ENCODE results near the gene PHACTR1.

Gene PHACTR1

GRCh38 chr6:12800120-12800519 is 83.6 kb downstream of the PHACTR1 start:
- no peak for DNase-seq (ENCODE audit: extremely low read depth in 1 of 2, low read depth in 1 of 2)

GRCh38 chr6:12801141-12801540 is 84.6 kb downstream of the PHACTR1 start:
- no peak for DNase-seq (ENCODE audit: extremely low read depth in 1 of 2, low read depth in 1 of 2)

GRCh38 chr6:12802440-12802839 is 85.9 kb downstream of the PHACTR1 start:
- no peak for DNase-seq (ENCODE audit: extremely low read depth in 1 of 2, low read depth in 1 of 2)

GRCh38 chr6:12803486-12803885 is 86.9 kb downstream of the PHACTR1 start:
- no peak for DNase-seq (ENCODE audit: extremely low read depth in 1 of 2, low read depth in 1 of 2)

- no peak for DNase-seq (ENCODE audit: extremely low read depth in 1 of 2, low read depth in 1 of 2)
These were observed 88.5 kb downstream of the PHACTR1 start for GRCh38 chr6:12804952-12805645.

- no peak for DNase-seq (ENCODE audit: extremely low read depth in 1 of 2, low read depth in 1 of 2)
These were observed 89.6 kb downstream of the PHACTR1 start for GRCh38 chr6:12806136-12806535.

GRCh38 chr6:12806796-12807195 is 90.2 kb downstream of the PHACTR1 start:
- no peak for DNase-seq (ENCODE audit: extremely low read depth in 1 of 2, low read depth in 1 of 2)

- no peak for DNase-seq (ENCODE audit: extremely low read depth in 1 of 2, low read depth in 1 of 2)
These were observed 95.0 kb downstream of the PHACTR1 start for GRCh38 chr6:12811519-12811918.

GRCh38 chr6:12813321-12813720 is 96.8 kb downstream of the PHACTR1 start:
- DNase-seq (ENCODE audit: extremely low read depth in 1 of 2, low read depth in 1 of 2): no peak

GRCh38 chr6:12814015-12814414 is 97.4 kb downstream of the PHACTR1 start:
- no peak for DNase-seq (ENCODE audit: extremely low read depth in 1 of 2, low read depth in 1 of 2)

GRCh38 chr6:12815089-12815488 is 98.5 kb downstream of the PHACTR1 start:
- DNase-seq (ENCODE audit: extremely low read depth in 1 of 2, low read depth in 1 of 2): no peak

- DNase-seq (ENCODE audit: extremely low read depth in 1 of 2, low read depth in 1 of 2): no peak
These were observed 99.5 kb downstream of the PHACTR1 start for GRCh38 chr6:12815884-12816600.

- no peak for DNase-seq (ENCODE audit: extremely low read depth in 1 of 2, low read depth in 1 of 2)
These were observed 101.8 kb downstream of the PHACTR1 start for GRCh38 chr6:12818324-12818723.

- no peak for DNase-seq (ENCODE audit: extremely low read depth in 1 of 2, low read depth in 1 of 2)
These were observed 107.3 kb downstream of the PHACTR1 start for GRCh38 chr6:12823847-12824246.

GRCh38 chr6:12826584-12826983 is 110.0 kb downstream of the PHACTR1 start:
- DNase-seq (ENCODE audit: extremely low read depth in 1 of 2, low read depth in 1 of 2): no peak

- no peak for DNase-seq (ENCODE audit: extremely low read depth in 1 of 2, low read depth in 1 of 2)
These were observed 111.4 kb downstream of the PHACTR1 start for GRCh38 chr6:12827921-12828320.

GRCh38 chr6:12832226-12832735 is 115.7 kb downstream of the PHACTR1 start:
- no peak for DNase-seq (ENCODE audit: extremely low read depth in 1 of 2, low read depth in 1 of 2)

- no peak for DNase-seq (ENCODE audit: extremely low read depth in 1 of 2, low read depth in 1 of 2)
These were observed 119.4 kb downstream of the PHACTR1 start for GRCh38 chr6:12836009-12836408.

GRCh38 chr6:12841619-12842018 is 125.1 kb downstream of the PHACTR1 start:
- DNase-seq (ENCODE audit: extremely low read depth in 1 of 2, low read depth in 1 of 2): no peak

GRCh38 chr6:12842114-12842513 is 125.5 kb downstream of the PHACTR1 start:
- DNase-seq (ENCODE audit: extremely low read depth in 1 of 2, low read depth in 1 of 2): no peak

- DNase-seq (ENCODE audit: extremely low read depth in 1 of 2, low read depth in 1 of 2): no peak
These were observed 126.1 kb downstream of the PHACTR1 start for GRCh38 chr6:12842658-12843057.
